CD4-positive, alpha-beta memory T cell (primary cell): ENCODE data around the gene MBNL3. TPM values are rescaled to one million over a fixed set of nuclear protein-coding genes. Genes with fewer than 3 reads are reported as not detected.

ENCODE experiments used
- CTCF ChIA-PET: fragments of 350-600 bp; sonication (Branson Sonifier 250); formaldehyde crosslinking; loops from one replicate; lab custom pipeline; 2021; ENCODE audit warnings: inconsistent platforms; ENCODE audit not compliant: partially characterized antibody; lab: Charles Lee
- POLR2A ChIA-PET: fragments of 350-600 bp; sonication (Branson Sonifier 250); formaldehyde crosslinking; loops from one replicate; lab custom pipeline; 2021; ENCODE audit not compliant: partially characterized antibody; lab: Charles Lee
- DNase-seq, 5 donors: peaks; one replicate each; pipeline versions ENCODE4 v3.0.0 to v3.0.0-alpha.2; 2020 to 2022; ENCODE audit warnings: mixed read lengths in 1 of 5
- H3K27ac ChIP-seq: one replicate; pipeline ENCODE4 v1.7.0; 2013; ENCODE audit warnings: low read depth, low read length
- H3K27me3 ChIP-seq: 2 replicates; pipeline ENCODE4 v1.7.0; 2013; ENCODE audit warnings: mild to moderate bottlenecking, low read length, moderate library complexity; ENCODE audit not compliant: insufficient read depth
- H3K36me3 ChIP-seq: 2 replicates; pipeline ENCODE4 v1.7.0; 2013; ENCODE audit warnings: mild to moderate bottlenecking, low read length, moderate library complexity; ENCODE audit not compliant: insufficient read depth
- H3K4me1 ChIP-seq: 2 replicates; pipeline ENCODE4 v1.7.0; 2013; ENCODE audit warnings: mild to moderate bottlenecking, low read length, moderate library complexity; ENCODE audit not compliant: insufficient read depth
- H3K4me3 ChIP-seq, 2 donors: one replicate each; pipeline ENCODE4 v1.7.0; 2013; ENCODE audit warnings: low read length in 2 of 2, mild to moderate bottlenecking in 1 of 2
- H3K9me3 ChIP-seq, 2 donors: one replicate each; pipeline ENCODE4 v1.7.0; 2013; ENCODE audit warnings: low read length in 2 of 2, control low read depth in 1 of 2; ENCODE audit not compliant: control insufficient read depth in 1 of 2
- H3K27ac Mint-ChIP-seq, 7 donors: one replicate each; pipeline ENCODE4 v1.8.0; 2020 to 2021; ENCODE audit warnings: mixed read lengths in 7 of 7, mild to moderate bottlenecking in 6 of 7, inconsistent platforms in 3 of 7, moderate library complexity in 3 of 7
- H3K27me3 Mint-ChIP-seq, 2 donors: one replicate each; pipeline ENCODE4 v1.8.0; 2020 to 2021; ENCODE audit warnings: mixed read lengths in 2 of 2
- H3K36me3 Mint-ChIP-seq, 2 donors: one replicate each; pipeline ENCODE4 v1.8.0; 2020 to 2021; ENCODE audit warnings: mixed read lengths in 2 of 2, inconsistent platforms in 1 of 2, mild to moderate bottlenecking in 1 of 2
- H3K4me1 Mint-ChIP-seq, 4 donors: one replicate each; pipeline ENCODE4 v1.8.0; 2020 to 2021; ENCODE audit warnings: mixed read lengths in 4 of 4, mild to moderate bottlenecking in 1 of 4
- H3K4me3 Mint-ChIP-seq, 8 donors: one replicate each; pipeline ENCODE4 v1.8.0; 2020 to 2021; ENCODE audit warnings: mixed read lengths in 8 of 8, mild to moderate bottlenecking in 7 of 8, moderate library complexity in 6 of 8, inconsistent platforms in 3 of 8
- H3K9me3 Mint-ChIP-seq, 8 donors: one replicate each; pipeline ENCODE4 v1.8.0; 2020 to 2021; ENCODE audit warnings: mixed read lengths in 8 of 8, mild to moderate bottlenecking in 5 of 8, inconsistent platforms in 3 of 8, moderate library complexity in 1 of 8
- intact Hi-C: fragments of 100-400 bp; cut with micrococcal nuclease; formaldehyde crosslinking; loops from one replicate; pipeline ENCODE4 v1.15.1; 2023
- polyA plus RNA-seq, 2 donors: library from polyadenylated mRNA; unstranded; fragments of 300-500 nt; fragmentation: Illumina TruSeq; gene quantifications; one replicate each; pipeline ENCODE4 v1.2.3, GENCODE V29; 2021
- total RNA-seq, 2 experiments: library from RNA; stranded (reverse); gene quantifications; one replicate each; pipeline ENCODE4 v1.2.3, GENCODE V29; 2021

MBNL3 gene
- total and polyA plus RNA-seq, 4 experiments from 2014 or later: 32.2 to 40.1 (median 38.1) TPM

- peaks cover 2 to 8% (median 7%) of the 10 kb centered on the region in 4 donors for H3K4me1 Mint-ChIP-seq
- H3K27me3 Mint-ChIP-seq: no peaks in the 10 kb centered on the region
- no peaks in the 10 kb centered on the region for H3K9me3 ChIP-seq
- intact Hi-C loops: no loop called here
- H3K27me3 ChIP-seq: no peaks in the 10 kb centered on the region
- H3K27ac ChIP-seq: no peak overlapping the region
- peaks cover 0 to 14% (median 6%) of the 10 kb centered on the region in 8 donors for H3K9me3 Mint-ChIP-seq
- no peaks in the 10 kb centered on the region for H3K36me3 Mint-ChIP-seq
- no peak overlapping the region for H3K27ac Mint-ChIP-seq
- CTCF ChIA-PET: no interaction called here
- POLR2A ChIA-PET: no interaction called here
- no peak overlapping the region for H3K4me3 Mint-ChIP-seq
- no peak for DNase-seq
- no peaks in the 10 kb centered on the region for H3K36me3 ChIP-seq
- H3K4me1 ChIP-seq: no peaks in the 10 kb centered on the region
- H3K4me3 ChIP-seq: no peak overlapping the region
Observed at GRCh38 chrX:132443196-132444135, 45.4 kb downstream of the MBNL3 start.

- intact Hi-C loops: no loop called here
- no peak for DNase-seq
- Mint-ChIP-seq H3K27ac (no peak overlapping the region), H3K4me3 (no peak overlapping the region), H3K27me3 (no peaks in the 10 kb centered on the region), H3K9me3 (peaks cover 0 to 12% (median 5%) of the 10 kb centered on the region in 8 donors), H3K36me3 (no peaks in the 10 kb centered on the region), H3K4me1 (peaks cover 2 to 8% (median 7%) of the 10 kb centered on the region in 4 donors)
- Histone ChIP-seq H3K4me1 (no peaks in the 10 kb centered on the region), H3K9me3 (no peaks in the 10 kb centered on the region), H3K27me3 (no peaks in the 10 kb centered on the region), H3K36me3 (no peaks in the 10 kb centered on the region), H3K4me3 (no peak overlapping the region), H3K27ac (no peak overlapping the region)
- ChIA-PET POLR2A (no interaction called here), CTCF (no interaction called here)
Observed at GRCh38 chrX:132442691-132443090, 46.1 kb downstream of the MBNL3 start.

GRCh38 chrX:132435222-132435621 lies 53.6 kb downstream of the MBNL3 start:
- Histone ChIP-seq H3K27ac (no peak overlapping the region), H3K27me3 (no peaks in the 10 kb centered on the region), H3K36me3 (no peaks in the 10 kb centered on the region), H3K9me3 (no peaks in the 10 kb centered on the region), H3K4me1 (no peaks in the 10 kb centered on the region), H3K4me3 (no peak overlapping the region)
- Mint-ChIP-seq H3K27ac (no peak overlapping the region), H3K27me3 (no peaks in the 10 kb centered on the region), H3K4me3 (no peak overlapping the region), H3K4me1 (peaks cover 0 to 3% (median 0%) of the 10 kb centered on the region in 4 donors), H3K36me3 (peaks cover 4 to 6% of the 10 kb centered on the region in 2 donors), H3K9me3 (no peaks in the 10 kb centered on the region)
- intact Hi-C loops: no loop called here
- CTCF ChIA-PET: no interaction called here
- POLR2A ChIA-PET: no interaction called here
- no peak for DNase-seq

GRCh38 chrX:132433551-132433950 lies 55.3 kb downstream of the MBNL3 start:
- Mint-ChIP-seq H3K27me3 (no peaks in the 10 kb centered on the region), H3K36me3 (peaks cover 4 to 6% of the 10 kb centered on the region in 2 donors), H3K9me3 (no peaks in the 10 kb centered on the region), H3K4me1 (peaks cover 0 to 3% (median 0%) of the 10 kb centered on the region in 4 donors), H3K4me3 (no peak overlapping the region), H3K27ac (no peak overlapping the region)
- H3K4me1 ChIP-seq: no peaks in the 10 kb centered on the region
- no peak for DNase-seq
- no peaks in the 10 kb centered on the region for H3K27me3 ChIP-seq
- ChIA-PET POLR2A (no interaction called here), CTCF (no interaction called here)
- no peak overlapping the region for H3K4me3 ChIP-seq
- H3K27ac ChIP-seq: no peak overlapping the region
- no peaks in the 10 kb centered on the region for H3K36me3 ChIP-seq
- intact Hi-C loops: no loop called here
- no peaks in the 10 kb centered on the region for H3K9me3 ChIP-seq

GRCh38 chrX:132433001-132433400 lies 55.8 kb downstream of the MBNL3 start:
- H3K36me3 Mint-ChIP-seq: peaks cover 4 to 6% of the 10 kb centered on the region in 2 donors
- CTCF ChIA-PET: no interaction called here

GRCh38 chrX:132428896-132429295 lies 59.9 kb downstream of the MBNL3 start:
- no peak for DNase-seq
- Histone ChIP-seq H3K36me3 (no peaks in the 10 kb centered on the region), H3K4me3 (no peak overlapping the region), H3K9me3 (no peaks in the 10 kb centered on the region), H3K27ac (no peak overlapping the region), H3K4me1 (no peaks in the 10 kb centered on the region), H3K27me3 (no peaks in the 10 kb centered on the region)
- CTCF ChIA-PET: no interaction called here
- Mint-ChIP-seq H3K36me3 (no peaks in the 10 kb centered on the region), H3K4me3 (no peak overlapping the region), H3K27me3 (no peaks in the 10 kb centered on the region), H3K27ac (no peak overlapping the region), H3K9me3 (no peaks in the 10 kb centered on the region), H3K4me1 (peaks cover 5 to 7% (median 7%) of the 10 kb centered on the region in 4 donors)
- intact Hi-C loops: no loop called here
- POLR2A ChIA-PET: no interaction called here

More at GRCh38 chrX:132433001-132433400, 55.8 kb downstream of the MBNL3 start:
- H3K27ac ChIP-seq: no peak overlapping the region
- H3K4me1 Mint-ChIP-seq: peaks cover 0 to 3% (median 0%) of the 10 kb centered on the region in 4 donors
- no peaks in the 10 kb centered on the region for H3K27me3 Mint-ChIP-seq
- no peak for DNase-seq
- no peak overlapping the region for H3K27ac Mint-ChIP-seq
- intact Hi-C loops: no loop called here
- no peaks in the 10 kb centered on the region for H3K4me1 ChIP-seq
- no peaks in the 10 kb centered on the region for H3K9me3 ChIP-seq
- no peaks in the 10 kb centered on the region for H3K9me3 Mint-ChIP-seq
- POLR2A ChIA-PET: no interaction called here
- no peaks in the 10 kb centered on the region for H3K36me3 ChIP-seq
- H3K4me3 Mint-ChIP-seq: no peak overlapping the region
- no peak overlapping the region for H3K4me3 ChIP-seq
- H3K27me3 ChIP-seq: no peaks in the 10 kb centered on the region

GRCh38 chrX:132426695-132427281 lies 62.0 kb downstream of the MBNL3 start:
- ChIA-PET POLR2A (no interaction called here), CTCF (no interaction called here)
- Histone ChIP-seq H3K4me3 (no peak overlapping the region), H3K27me3 (no peaks in the 10 kb centered on the region), H3K4me1 (no peaks in the 10 kb centered on the region), H3K27ac (no peak overlapping the region), H3K36me3 (no peaks in the 10 kb centered on the region), H3K9me3 (no peaks in the 10 kb centered on the region)
- H3K27ac Mint-ChIP-seq: peak overlapping the region in 1 of 7 donors; percentile 55
- no peak overlapping the region for H3K4me3 Mint-ChIP-seq
- no peak for DNase-seq
- intact Hi-C loops: no loop called here
- H3K27me3 Mint-ChIP-seq: no peaks in the 10 kb centered on the region
- peaks cover 5 to 7% (median 6%) of the 10 kb centered on the region in 4 donors for H3K4me1 Mint-ChIP-seq
- no peaks in the 10 kb centered on the region for H3K9me3 Mint-ChIP-seq
- H3K36me3 Mint-ChIP-seq: no peaks in the 10 kb centered on the region
